CD4-positive, alpha-beta T cell treated with Interferon alpha-2 for 1 hour (primary cell): ENCODE results near the gene SAC3D1.
A peak's percentile ranks its signal among the peaks of the same experiment; 100 is the strongest.
"Not testable (repeated sequence)": the region's sequence is repeated elsewhere in the genome, so short reads cannot be mapped to it uniquely, and the experiment has no call there.

ENCODE experiments used
- DNase-seq, 2 donors: peaks; one replicate each; pipeline ENCODE4 v3.0.0-alpha.2; 2020 to 2022

The SAC3D1 gene

DNA sequence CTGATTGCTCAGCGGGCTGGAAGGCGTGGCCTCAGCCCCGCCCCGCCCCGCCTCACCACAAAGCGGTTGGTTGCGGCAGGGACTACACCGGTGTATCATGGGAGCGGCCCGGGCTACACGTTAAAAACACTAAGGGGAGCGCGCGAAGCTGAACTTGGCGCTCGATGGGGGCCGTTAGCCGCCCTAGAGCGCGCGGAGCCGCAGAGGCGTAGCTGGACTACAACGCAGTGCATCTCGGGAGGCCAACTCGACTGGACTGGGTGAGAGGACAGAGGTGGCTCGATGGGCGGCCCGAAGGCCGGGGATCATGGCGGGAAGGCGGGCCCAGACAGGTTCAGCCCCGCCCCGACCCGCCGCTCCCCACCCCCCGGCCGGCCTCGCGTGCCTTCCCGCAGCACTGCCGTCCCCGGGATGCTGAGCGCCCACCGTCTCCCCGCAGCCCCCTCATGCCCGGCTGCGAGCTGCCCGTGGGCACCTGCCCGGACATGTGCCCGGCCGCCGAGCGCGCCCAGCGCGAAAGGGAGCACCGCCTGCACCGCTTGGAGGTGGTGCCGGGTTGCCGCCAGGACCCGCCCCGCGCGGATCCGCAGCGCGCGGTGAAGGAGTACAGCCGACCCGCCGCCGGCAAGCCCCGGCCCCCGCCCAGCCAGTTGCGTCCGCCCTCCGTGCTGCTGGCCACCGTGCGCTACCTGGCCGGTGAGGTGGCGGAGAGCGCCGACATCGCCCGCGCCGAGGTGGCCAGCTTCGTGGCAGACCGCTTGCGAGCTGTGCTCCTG, at the start of gene SAC3D1:
Gene SAC3D1 (plus strand): TSS at position 364 of the 776 bp plus-strand sequence. CDS start 83 bp downstream, at position 447.
- DNase-seq, result peak; percentile 87 to 91

DNA sequence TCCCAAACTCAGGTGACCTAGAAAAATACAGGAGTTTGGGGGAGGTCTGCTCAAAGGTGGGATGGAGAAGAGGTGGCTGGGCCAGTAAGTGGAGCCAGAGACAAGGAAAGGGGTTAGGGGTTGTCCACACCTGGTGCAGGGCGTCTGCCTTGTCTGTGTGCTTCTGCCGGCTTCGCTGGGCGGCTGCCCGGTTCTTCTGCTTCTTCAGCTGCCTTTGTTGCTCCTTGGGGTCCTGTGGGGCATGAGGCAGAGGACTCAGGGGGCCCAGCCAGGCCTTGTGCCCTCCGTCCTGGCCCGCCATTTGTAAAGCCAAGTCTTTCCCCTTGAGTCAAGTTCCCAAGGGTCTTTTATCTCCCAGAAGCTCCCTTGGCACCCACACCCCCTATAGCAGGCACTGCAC, 46.7 kb upstream of the SAC3D1 start:
- DNase-seq, result no peak

DNA sequence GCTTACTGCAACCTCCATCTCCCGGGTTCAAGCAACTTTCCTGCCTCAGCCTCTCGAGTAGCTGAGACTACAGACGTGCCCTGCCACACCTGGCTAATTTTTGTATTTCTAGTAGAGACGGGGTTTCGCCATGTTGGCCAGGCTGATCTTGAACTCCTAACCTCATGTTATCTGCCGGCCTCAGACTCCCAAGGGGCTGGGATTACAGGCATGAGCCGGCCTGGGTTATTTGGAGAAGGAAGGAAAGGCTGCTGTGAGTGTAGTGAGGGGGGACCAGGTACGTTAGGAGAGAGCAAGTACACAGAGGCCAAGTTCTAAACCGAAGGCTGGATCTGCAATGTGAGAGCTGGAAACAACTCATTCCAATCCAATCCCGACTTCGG, 44.7 kb upstream of the SAC3D1 start:
- DNase-seq, result no peak

DNA sequence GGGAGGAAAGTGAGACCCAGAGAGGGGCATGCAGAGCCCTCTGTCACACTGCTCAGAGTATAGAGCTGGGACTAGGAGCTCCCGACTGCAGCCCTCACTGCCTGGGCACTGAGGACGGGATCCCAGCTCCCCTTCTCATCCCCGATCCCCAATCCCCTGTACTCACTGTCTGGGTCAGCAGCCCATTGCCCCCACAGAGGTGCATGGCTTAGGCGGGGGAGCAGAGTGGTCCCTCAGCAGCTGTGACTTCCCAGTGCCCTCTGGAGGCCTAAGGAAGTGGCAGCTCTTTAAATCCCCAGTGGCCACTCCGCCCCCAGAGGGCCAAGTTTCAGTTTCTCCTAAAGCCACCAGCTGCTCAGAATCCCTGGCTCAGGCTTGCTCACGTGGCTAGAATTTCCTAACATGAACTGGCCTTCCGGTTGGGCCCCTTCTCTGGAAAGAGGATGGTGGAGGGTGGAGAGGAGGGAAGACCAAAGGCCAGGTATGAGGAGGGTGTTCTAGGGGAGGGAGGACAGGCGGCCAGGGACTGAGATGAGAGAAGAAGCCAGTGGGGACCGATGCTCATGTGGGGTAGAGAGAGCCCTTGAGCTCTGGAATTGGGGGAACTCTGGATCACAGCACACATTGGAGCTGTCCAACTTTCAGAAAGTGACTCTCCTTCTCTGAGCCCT, 44.2 kb upstream of the SAC3D1 start, which contains the start of gene BATF2:
Gene BATF2 (minus strand): TSS at position 262 of the 671 bp plus-strand sequence. CDS start 57 bp downstream, at position 205.
- peak; percentile 43 to 77 for DNase-seq

DNA sequence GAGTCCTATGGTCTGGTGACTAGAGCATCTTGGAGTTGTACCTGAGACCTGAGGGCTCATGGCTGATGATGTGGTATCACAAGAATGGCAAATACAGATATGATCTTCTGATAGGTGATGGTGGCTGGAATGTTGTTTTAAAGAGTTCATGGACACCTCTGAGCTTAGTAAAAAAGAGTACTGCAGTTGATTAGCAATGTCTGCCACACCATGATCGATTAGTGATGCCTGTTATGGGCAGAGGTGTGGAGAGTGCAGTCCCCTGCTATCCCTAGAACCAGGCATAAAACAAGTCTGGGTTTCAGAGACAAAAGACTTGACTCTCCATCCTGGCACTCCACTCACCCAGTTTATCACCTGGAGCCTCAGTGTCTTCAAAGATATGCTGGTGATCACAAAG, 42.9 kb upstream of the SAC3D1 start:
- DNase-seq, result no peak

DNA sequence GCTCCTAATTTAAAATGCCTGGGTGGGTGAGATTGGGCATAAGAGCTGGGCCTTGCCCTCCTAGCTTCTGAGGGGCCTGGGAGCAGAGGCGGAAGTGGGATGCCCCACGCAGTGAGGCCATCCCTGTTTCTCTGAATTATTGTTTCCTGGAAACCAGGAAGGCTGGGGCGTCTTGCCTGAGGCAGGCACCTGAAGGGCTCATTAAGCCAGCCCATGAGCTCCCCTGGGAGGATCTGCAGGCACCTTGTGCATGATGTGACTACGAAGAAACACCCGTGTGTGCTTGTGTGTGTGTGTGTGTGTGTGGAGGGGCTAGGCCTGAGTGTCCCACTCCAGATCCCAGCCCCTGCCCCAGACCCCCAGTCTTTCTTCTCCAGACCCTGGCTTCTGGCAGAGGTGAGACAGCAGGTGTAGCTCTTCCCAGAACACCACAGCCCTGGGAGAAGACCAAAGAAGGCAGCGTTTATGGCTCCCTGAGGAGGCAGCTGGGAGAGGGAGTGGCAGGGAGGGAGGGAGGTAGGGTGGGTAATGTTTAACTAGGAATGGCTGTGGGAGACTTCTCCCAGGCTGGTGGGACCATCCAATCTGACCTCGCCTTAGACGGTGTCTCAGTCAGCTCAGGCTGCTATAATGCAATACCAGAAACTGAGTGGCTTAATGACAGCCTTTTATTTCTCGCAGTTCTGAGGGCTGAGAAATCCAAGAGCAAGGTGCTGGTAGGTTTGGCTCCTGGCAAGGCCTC, 42.1 kb upstream of the SAC3D1 start:
- DNase-seq, result no peak

DNA sequence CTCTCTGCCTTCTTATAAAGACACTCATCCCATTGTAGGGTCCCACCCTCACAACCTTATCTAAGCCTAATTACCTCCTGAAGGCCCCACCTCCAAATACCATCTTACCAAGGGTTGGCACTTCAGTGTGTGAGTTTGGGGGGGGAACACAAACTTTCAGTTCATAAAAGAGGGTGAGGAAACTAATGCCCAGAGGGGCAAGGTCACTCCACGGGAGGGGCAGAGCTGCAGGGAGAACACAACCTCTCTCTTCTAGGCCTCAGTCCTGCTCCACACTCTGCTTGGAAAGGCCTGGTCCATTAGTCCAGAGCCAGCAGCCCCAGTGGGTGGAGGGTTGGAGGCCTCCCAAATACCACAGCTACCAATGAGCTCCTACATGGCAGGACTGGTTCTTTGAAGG, 41.5 kb upstream of the SAC3D1 start:
- no peak for DNase-seq

DNA sequence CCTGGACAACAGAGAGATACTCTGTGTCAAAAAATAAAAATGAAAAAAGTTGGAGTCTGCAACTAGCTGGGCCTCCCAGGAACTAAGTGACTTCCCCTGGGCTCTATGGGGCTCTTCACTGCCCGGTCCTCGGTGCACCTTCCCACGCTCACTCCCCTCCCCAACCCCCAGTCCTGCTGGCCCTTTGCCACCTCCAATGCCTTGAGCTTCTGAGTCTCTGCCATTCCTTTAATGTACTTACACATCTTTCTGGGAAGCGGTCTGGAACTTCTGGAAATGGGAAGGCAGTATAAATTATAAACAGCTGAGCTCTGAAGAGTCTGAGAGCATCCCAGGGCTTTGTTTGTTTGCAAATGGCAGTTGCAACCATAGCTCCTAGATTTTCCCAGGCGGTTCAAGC, 38.3 kb upstream of the SAC3D1 start:
- DNase-seq, result no peak

DNA sequence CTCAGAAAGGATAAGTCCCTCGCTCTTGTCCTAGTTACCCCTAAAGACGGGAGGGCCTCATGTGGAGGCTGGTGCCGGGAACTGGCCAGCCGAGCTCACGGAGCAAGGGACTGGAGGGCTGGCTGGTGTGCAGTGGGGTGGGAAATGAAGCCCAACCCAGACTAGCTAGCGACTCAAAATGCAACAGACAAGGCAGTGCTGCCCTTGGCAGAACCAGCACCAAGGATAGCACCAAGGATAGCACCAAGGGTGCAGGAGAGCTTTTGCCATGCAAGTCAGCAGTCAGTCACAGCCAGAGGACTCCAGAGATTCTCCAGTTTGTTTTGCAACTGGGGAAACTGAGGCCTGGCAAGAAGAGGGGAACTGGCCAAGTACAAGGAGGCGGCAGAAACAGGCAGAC, 37.7 kb upstream of the SAC3D1 start:
- DNase-seq, result no peak

DNA sequence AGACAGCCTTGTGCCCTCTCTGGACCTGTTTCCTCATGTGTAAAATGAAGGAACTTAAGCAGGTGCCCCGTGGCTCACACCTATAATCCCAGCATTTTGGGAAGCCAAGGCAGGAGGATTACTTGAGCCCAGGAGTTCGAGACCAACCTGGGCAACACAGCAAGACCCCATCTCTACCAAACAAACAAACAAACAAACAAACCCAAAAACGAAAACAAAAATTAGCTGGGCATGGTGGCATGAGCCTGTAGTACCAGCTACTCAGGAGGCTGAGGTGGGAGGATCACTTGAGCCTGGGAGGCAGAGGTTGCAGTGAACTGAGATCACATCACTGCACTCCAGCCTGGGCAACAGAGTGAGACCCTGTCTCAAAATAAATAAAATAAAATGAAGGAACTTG, 37.0 kb upstream of the SAC3D1 start:
- DNase-seq, result not testable (repeated sequence)

DNA sequence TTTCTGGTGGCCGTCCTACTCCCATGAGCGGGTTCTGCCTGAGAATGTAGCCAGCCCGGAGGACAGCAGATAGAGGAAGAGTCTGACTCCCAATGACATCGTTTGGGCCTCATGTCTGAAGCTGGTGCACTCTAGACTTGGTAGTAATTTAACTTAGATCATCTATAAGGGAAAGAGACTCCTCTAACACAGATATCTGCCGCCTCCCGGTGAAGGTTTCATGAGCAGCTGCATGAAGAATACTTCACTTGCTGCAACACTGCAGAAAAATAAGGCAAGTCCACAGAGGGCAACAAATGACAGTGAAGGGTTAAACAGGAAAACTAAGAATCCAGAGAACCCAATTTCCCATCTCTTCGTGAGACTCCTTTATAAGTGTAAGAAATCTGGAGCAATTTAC, 33.0 kb upstream of the SAC3D1 start:
- no peak for DNase-seq

DNA sequence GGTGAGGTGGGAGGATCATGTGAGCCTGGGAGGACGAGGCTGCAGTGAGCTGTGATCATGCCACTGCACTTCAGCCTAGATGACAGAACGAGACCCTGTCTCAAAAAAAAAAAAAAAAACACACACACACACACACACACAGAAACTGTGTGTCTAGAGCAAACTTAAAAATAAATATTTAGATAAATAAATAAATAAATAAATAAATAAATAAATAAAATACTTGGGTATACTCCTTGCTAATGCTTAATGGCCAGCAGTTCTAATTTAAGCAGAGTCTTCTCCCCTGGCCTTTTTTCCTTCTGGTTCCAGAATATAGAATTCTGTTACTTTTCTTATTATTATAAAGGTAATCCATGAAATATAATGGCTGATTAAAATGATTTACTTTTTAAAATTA, 32.1 kb upstream of the SAC3D1 start:
- no peak for DNase-seq

DNA sequence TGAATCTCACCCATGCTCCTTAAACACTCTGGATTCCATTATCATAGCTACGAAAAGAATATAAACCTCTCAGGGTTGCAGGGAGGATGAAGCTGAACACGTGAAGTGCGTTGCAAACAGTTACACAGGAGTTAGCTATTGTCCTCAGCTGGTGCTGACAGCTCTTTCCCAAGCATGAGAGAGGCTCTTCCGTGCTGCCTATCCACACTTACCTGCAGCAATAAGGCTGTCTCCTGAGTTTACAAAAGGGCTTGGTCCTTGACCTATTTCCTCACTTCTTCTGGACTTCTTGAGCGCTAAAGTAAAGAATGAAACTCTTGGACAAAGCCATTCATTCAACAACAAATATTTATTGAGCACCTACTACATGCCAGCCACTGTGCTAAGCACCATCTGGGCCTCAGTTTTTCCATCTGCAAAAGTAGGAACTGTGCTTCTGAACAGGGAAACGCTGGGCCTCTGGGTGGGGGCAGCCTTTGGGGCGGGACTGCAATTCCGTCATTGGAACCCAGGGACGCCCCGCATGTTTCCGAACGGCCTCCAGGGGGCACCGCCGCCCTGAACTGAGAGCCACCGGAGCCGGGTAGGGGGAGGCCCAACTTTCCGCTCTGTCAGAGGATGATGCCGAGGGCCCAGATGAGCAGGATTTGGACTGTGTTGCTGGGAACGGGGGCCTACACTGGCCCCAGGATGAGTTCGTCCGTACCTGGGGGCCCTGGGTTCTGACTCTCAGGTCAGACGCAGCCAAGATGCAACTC, 27.7 kb upstream of the SAC3D1 start:
- peak; percentile 90 to 92 for DNase-seq

DNA sequence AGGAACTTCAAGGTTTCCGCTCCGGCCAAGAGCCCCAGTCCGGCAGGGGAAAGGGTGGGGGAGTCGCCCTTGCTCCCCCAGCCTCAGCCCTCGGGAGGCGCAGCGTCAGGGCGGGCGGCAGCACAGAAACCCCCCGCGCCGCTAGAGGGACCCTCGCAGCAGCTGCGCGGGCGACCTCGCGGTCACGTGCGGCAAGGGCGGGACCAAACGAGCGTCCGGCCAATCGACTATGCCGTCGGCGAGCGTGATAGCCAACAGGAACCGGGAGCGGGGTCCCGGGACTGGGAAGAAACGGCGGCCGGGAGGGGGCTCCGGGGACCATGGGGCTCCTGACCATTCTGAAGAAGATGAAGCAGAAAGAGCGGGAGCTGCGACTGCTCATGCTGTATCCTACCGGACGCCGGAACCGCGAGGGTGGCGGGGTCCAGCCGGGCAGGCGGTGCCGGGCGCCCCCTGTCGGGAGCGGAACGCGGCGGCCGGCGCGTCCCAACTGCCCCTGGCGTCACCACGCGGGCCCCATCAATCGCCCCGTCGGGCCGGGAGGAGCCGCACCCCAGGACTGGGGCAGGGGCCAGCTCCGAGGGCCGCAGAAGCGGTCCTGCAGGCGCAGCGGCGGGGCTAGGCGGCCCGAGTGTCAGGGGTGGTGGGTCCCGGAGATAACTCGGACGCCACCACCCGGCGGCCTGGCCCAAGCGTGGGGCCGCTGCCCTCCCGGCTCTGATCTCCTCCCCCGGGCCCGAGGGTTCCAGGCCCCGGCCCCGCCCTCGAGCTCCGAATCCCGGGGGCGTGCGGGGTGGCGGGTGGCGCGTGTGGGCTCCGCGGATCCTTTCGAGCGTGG, 26.9 kb upstream of the SAC3D1 start, which contains the start of gene ARL2:
Gene ARL2 (plus strand): TSS at position 273 of the 838 bp plus-strand sequence. CDS start 48 bp downstream, at position 321.
- DNase-seq, result peak; percentile 87 to 90

DNA sequence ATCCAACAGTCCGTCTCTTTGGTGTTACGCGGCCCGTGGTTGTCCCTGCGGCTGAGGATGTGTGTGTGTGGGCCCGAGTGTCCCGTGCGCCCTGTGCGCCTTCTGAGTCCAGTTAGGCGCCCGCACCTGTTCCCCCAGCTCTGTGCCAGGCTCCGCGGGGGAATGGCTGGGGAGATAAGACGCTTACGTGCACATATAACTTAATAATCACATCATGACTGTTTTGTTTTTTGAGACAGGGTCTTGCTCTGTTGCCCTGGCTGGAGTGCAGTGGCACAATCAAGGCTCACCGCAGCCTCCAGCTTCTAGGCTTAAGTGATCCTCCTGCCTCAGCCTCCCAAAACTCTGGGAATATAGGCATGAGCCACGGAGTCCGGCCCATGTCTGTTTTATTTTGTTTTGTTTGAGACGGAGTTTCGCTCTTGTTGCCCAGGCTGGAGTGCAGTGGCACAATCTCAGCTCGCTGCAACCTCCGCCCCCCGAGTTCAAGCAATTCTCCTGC, 26.2 kb upstream of the SAC3D1 start:
- no peak for DNase-seq

DNA sequence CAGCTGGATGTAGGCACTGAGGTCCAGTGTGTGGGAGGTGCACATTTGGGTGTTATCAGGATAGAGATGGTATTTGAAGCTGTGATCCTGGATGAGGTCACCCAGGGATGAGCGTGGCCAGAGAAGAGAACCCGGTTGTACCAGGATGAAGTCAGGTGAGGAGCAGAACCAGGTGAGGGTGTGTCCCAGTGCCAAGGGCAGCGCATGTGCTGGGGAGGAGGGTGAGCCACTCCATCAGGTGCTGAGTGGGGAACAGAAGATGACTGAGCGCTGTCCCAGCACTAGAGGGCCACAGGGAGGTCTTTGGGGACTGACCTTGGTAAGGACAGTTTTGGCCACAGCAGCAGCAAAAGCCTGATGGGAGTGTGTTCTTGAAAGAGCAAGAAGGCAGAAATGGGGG, 24.3 kb upstream of the SAC3D1 start:
- DNase-seq, result no peak

DNA sequence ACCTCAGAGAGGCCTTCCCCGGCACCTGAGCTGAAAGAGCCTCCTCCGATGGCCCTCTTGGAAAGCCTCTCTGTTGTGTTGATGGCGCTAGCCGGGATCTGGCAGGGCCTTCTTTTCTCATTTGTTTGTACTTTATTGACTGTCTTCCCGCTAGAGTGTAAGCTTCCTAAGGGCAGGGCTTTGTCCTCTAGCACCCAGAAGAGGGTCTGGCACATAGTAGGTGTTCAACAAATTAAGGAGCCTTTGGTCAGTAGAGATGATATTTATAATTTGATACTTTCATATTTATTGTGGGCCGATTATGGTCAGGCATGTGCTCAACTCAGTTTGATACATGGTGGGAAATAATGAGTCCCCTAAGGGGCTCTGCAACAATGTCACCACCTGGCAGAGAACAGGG, 23.1 kb upstream of the SAC3D1 start:
- DNase-seq, result no peak

DNA sequence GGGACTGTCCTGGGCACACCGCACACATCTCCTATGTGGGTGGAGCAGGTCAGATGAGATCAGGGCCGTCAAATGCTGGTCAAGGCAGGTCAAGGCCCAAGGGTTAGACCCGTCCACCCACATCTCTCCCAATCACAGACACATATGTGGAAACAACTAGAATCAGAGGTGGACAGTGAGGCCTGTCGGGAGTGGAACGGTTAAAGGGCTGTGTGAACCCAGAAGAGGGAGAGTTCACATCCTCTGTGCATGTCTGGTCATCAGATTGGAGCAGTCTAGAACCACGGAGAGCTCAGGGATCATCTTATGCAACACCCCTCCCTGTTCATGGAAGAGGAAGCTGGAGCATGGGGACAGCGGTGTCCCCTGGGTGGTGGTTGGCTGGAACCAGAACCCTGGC, 21.2 kb upstream of the SAC3D1 start:
- no peak for DNase-seq

DNA sequence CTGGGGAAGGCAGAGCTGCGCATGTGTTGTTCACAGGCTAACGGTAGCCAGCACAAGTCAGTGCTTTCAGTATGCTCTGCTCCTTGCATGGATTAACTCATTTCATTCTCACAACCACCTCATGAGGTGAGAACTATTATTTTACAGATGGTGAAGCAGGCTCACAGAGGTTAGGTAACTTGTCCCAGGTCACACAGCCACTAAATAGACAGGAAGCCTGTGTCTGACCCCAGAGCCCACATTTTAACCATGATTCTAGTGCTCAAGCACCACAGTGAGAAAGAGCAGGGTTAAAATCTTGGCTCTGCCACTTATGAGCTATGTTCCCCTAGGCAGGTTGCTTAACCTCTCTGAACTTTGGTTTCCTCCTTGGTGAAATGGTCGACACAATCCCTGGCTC, 20.0 kb upstream of the SAC3D1 start:
- DNase-seq, result no peak

DNA sequence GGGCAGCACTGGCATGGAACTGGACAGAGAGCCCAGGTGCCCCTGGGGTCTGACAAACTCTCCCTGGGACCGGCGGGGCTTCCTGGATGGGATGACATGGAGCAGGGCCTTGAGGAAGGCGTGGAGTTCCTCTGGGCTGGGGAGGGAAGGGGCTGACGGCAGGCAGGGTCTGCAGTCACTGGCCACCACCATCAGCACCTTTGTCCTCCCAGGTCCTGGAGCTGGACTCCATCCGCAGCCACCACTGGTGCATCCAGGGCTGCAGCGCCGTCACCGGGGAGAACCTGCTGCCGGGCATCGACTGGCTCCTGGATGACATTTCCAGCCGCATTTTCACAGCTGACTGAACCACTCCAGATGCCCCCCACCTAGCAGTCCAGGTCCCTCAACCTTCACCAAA, 19.5 kb upstream of the SAC3D1 start:
- no peak for DNase-seq

DNA sequence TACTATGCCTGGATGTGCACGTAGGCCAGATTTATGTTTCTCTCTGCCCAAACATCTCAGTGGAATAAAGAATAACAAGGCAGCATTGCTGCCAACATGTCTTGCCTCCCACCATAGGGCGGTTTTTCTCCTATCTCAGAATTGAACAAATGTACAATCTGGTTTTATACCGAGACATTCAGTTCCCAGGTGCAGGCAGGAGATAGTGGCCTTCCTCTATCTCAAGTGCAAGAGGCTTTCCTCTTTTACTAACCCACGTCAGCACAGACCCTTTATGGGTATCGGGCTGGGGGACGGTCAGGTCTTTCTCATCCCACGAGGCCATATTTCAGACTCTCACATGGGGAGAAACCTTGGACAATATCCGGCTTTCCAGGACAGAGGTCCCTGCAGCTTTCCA, 17.5 kb upstream of the SAC3D1 start:
- DNase-seq, result not testable (repeated sequence)

DNA sequence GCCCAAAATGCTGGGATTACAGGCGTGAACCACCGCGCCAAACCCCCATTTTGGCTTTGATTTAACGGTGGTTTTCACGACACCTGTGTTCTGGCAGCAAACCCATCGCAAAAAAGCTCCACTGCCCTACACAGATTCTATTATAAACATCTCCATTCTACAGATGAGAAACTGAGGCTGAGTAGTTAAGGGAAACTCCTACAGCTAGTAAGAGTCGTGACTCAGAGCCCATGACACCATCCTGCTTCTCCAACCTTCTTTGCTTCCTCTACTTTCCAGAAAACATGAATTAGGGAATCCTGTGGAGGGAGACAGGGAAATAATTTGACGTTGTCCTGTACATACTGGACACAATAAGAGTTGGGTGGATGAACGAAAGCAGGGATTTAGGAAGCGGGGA, 14.2 kb upstream of the SAC3D1 start:
- no peak for DNase-seq
